HL-60 (cell line): ENCODE data around the gene PEX5L.

Experiments used
- CTCF ChIP-seq: IDR thresholded peaks from one replicate; pipeline ENCODE4 v1.5.1; 2011; ENCODE audit warnings: low read length, control low read depth, inconsistent platforms; ENCODE audit not compliant: insufficient read depth
- GABPA ChIP-seq: IDR thresholded peaks from 2 replicates; pipeline ENCODE4 v1.6.1; 2012; ENCODE audit warnings: low read depth
- POLR2AphosphoS5 ChIP-seq: IDR thresholded peaks from 2 replicates; pipeline ENCODE4 v1.6.1; 2012; ENCODE audit warnings: low read depth
- REST ChIP-seq: IDR thresholded peaks from 2 replicates; pipeline ENCODE4 v1.6.1; 2012; ENCODE audit warnings: low read depth; ENCODE audit not compliant: insufficient replicate concordance
- SPI1 ChIP-seq: IDR thresholded peaks from 2 replicates; pipeline ENCODE4 v1.6.1; 2012; ENCODE audit warnings: low read depth, mild to moderate bottlenecking, borderline replicate concordance

GRCh38 chr3:179801856-179802255 lies 234.9 kb downstream of the PEX5L start:
- TF ChIP-seq CTCF (no peak), POLR2AphosphoS5 (no peak), REST (no peak), GABPA (no peak), SPI1 (no peak)
